Measurements from ENCODE around the gene FAM13A.

Gene FAM13A

GRCh38 chr4:88761342-88761741 is 295.6 kb downstream of the FAM13A start:
- no peak for DNase-seq

DNA sequence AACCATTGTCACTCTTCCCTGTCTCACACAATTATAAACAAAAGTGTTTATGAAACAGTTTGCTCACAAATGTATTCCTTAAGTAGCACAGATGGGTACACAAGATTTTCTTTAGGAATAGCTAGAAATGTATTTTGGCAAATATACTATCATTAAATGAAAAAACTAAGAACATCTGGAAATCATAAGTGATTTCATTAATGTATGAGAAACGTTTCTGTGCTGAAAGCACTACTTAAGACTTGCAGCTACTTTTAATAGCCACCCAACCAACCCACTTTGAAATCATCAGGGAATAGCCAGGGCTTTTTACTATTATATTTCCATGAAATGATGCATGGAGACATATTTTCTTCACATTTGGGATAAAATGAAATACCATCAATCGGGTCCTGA is 297.1 kb downstream of the FAM13A start:
- no peak for DNase-seq

- no peak for DNase-seq
These were observed 297.7 kb downstream of the FAM13A start for GRCh38 chr4:88759039-88759894.

DNA sequence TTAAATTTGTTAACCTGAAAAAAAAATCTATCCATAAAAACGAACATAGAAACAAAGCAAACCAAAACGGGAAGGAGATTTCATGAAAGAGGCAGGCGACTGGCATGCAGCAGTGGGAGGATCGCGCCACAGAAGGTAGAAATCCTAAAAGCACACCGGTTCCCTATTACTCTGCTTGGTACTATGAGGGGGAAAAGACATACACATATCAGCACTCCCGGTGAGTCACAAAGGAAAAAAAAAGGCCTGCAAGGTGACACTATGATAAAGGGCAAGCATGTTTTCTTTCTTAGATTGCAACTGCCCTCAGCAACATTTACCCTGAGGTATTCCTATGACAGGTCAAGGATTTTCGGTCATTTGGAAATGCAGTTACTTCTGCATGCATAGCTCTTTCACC is 298.7 kb downstream of the FAM13A start:
- no peak for DNase-seq

GRCh38 chr4:88757776-88758175 is 299.2 kb downstream of the FAM13A start:
- DNase-seq: no peak

DNA sequence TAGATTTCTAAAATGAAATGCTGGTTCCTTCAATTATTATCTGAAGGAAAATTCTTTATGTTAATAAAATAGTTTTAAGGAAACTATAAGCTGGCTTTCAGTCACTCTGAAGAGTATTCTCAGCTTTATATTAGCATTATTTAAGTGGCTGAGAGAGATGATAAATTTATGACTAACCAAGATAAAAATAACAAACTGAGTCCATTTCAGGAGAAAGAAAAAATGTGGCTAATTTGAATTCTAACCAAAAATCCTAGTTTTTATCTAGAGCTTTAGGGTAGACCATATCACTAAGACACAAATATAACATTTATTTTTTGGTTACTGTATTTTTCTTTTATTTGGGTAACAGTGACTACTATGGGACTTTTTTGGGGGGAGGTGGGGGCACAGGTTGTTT is 299.9 kb downstream of the FAM13A start:
- DNase-seq: no peak

- DNase-seq: no peak
These were observed 300.8 kb downstream of the FAM13A start for GRCh38 chr4:88756149-88756548.

GRCh38 chr4:88755454-88755853 is 301.5 kb downstream of the FAM13A start:
- DNase-seq: no peak

- no peak for DNase-seq
These were observed 302.2 kb downstream of the FAM13A start for GRCh38 chr4:88754796-88755195.

DNA sequence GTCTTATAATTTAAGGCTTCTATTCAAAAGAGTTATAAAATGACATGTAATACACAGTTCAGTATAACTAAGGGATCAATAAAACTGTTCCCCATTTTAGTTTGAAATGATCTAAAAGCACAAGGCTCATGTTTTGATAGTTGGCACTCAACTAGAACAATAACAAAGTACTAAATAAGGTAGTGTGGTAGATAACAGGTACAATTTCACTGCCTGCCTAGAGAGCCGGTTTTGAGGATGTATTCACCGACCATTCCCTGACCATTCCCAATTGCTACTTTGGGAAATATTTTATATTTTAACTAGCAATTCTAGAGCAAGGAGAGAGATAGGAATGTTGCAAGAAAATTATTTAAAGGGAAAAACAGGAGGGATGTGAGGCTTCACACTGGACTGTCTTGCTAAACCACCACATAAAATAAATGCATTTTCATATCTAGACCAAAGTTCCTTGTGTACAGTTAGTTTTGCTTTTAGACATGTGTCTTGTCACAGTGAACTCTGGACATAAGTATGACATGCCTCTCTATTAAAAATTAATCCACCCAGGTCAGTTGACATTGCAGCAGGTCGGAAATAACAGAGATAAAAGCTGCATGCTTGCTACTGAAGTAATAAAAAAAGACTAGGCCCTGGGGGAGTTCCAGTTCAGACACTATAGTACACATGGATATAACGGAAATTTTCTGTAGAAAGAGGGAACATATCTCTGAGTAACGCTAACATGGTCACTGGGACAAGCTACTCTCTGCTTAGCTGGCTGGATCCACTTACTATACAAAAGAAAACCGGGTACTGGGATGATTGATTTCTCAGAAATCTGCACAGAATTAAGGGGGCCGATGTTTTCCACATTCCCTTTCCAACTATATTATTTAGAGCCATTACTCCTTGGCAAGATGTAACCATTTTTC is 303.1 kb downstream of the FAM13A start:
- no peak for DNase-seq

- no peak for DNase-seq
These were observed 304.2 kb downstream of the FAM13A start for GRCh38 chr4:88752754-88753153.

DNA sequence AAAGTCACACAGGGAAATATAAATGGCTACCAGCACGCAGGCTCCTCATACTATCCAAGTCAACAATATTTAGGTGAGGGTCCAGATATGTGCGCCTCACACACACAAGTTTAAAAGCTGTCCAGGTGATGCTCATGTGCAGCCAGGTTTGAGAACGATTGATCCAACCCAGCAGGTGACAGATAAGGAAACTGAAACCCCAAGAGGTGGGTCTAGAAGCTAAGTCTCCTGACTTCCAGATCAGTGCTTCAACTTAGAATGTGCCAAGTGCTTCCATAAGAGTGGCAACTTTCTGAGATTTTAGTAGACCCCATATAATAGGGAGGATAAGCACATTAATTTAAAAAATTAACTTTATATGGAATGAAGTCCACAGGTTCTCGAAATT is 304.9 kb downstream of the FAM13A start:
- no peak for DNase-seq

GRCh38 chr4:88751258-88752075 is 305.5 kb downstream of the FAM13A start:
- no peak for DNase-seq

DNA sequence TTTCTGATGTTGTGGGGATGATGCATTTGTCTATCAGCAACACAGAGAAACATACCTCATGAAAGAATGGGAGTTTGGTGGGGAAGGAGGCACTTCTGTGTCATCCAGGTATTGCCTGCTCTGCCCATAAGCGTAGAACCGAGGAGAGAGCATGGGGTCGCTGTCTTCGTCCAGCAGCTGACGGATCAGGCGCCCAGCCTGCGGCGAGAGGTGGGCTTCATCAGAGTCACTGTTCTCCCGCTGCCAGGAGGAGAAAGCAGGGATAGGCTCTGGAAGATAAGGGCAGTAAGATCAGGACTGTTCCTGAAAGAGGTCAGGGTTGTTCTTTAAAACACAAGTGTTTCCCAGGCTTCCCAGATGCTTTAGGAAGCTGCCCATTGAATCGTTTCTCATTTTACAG is 306.6 kb downstream of the FAM13A start:
- no peak for DNase-seq

DNA sequence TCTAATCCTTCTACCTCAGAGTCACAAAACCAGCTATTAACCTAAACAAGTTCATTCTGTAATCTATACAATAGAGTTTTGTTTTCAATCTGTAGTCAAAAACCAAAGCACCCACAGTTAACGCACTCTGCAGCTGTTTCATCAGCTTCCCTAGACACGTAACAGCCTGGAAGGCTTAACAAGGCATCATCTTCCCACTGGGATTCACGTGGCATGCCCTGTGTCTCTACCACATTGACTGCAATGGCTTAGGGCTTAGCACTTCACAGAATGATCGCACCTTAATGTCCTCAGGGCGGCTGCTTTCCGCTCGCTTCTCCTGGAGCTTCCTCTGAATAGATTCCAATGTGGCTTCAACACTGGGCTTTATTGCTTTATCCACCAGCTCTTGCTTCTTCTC is 309.6 kb downstream of the FAM13A start:
- no peak for DNase-seq

GRCh38 chr4:88746206-88746605 is 310.8 kb downstream of the FAM13A start:
- no peak for DNase-seq

- DNase-seq: no peak
These were observed 311.3 kb downstream of the FAM13A start for GRCh38 chr4:88745581-88746163.

- no peak for DNase-seq
These were observed 311.8 kb downstream of the FAM13A start for GRCh38 chr4:88745175-88745574.

DNA sequence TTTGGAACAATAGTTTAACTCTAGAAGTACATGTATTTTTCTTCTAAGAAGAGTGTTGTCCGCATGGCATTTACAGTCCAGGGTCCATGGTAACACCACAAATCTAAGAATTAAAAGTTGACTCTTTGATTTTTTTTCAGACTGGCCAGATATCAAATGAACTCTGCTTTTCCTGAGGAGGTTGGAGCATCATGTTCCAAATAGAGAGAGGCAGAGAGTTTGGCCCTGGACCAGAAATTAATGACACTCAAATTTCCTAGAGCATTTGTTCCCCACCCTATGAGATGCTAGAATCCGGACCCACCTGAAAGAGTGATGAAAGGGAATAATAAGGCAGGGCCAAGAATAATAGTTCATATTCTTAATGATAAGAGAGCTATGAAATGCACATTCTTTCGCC is 312.4 kb downstream of the FAM13A start:
- no peak for DNase-seq

GRCh38 chr4:88743696-88744095 is 313.3 kb downstream of the FAM13A start:
- DNase-seq: no peak

DNA sequence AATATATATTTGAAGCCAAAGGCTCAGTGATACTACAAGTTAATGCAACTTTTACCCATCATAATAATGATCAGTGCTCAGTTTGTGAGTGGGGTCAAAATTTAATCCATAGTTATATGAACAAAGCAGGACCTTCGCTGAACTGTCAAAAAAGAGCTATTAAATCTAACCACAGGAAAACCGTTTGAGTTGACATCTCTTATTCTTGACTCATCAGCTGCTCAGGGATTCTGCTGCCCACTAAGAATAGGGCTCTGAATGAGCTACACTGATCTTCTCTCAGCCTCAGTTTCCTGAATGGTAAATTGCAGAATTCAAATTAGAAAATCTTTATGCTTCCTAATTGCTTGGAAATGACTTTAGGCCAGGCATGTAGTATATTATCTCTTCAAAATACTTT is 314.4 kb downstream of the FAM13A start:
- no peak for DNase-seq

DNA sequence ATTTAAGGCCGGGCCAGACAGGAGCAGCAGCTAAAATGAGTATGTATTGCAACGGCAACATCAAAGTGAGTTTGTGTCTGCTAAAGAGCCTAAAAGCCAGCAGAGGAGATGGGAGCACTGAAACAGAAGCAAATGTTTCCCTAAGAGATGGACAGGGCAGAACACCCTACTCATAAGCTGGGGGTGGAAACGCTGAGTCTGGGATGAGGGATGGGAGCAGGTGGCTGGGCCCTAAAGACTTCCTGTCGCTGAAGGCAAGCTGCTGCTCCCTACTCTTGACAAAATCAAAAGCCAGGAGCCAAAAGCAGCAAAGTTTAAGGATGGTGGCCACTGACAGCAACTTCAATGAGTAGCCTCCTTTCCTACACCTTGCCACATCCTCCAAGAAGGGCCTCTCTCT is 318.8 kb downstream of the FAM13A start:
- no peak for DNase-seq
